Dendritic cell treated with granulocyte-macrophage colony-stimulating factor and Interleukin-4, amounts not matched to agents 40 ng/mL and 50 ng/mL, for 4 days (primary cell): ENCODE measurements around the gene SCFD1.
"Not testable (repeated sequence)": the region's sequence is repeated elsewhere in the genome, so short reads cannot be mapped to it uniquely, and the experiment has no call there.

Source experiments
- H3K27ac Mint-ChIP-seq: one replicate; pipeline ENCODE4 v1.8.0; 2022; ENCODE audit warnings: mild to moderate bottlenecking, mixed read lengths
- H3K27me3 Mint-ChIP-seq: one replicate; pipeline ENCODE4 v1.8.0; 2022; ENCODE audit warnings: mild to moderate bottlenecking, mixed read lengths
- H3K36me3 Mint-ChIP-seq: one replicate; pipeline ENCODE4 v1.8.0; 2022; ENCODE audit warnings: low read depth, mixed read lengths
- H3K4me1 Mint-ChIP-seq: one replicate; pipeline ENCODE4 v1.8.0; 2022; ENCODE audit warnings: low read depth, mixed read lengths
- H3K4me3 Mint-ChIP-seq: one replicate; pipeline ENCODE4 v1.8.0; 2022; ENCODE audit warnings: mild to moderate bottlenecking, moderate library complexity, mixed read lengths
- H3K9me3 Mint-ChIP-seq: one replicate; pipeline ENCODE4 v1.8.0; 2022; ENCODE audit warnings: mixed read lengths
- intact Hi-C: fragments of 100-400 bp; cut with micrococcal nuclease; formaldehyde crosslinking; loops from one replicate; pipeline ENCODE4 v1.15.0; 2022

Gene SCFD1

GRCh38 chr14:30621940-30622830 is at the start of gene SCFD1:
Gene SCFD1, plus strand, starts transcription at chr14:30622319. Its CDS starts 20 bp downstream, at chr14:30622339.
- H3K27ac Mint-ChIP-seq: peak within 1 kb of the TSS; percentile 94
- H3K36me3 Mint-ChIP-seq: peaks cover 26% of the 10 kb centered on the region
- H3K4me3 Mint-ChIP-seq: peak within 1 kb of the TSS; percentile 93
- H3K9me3 Mint-ChIP-seq: no peaks in the 10 kb centered on the region
- H3K27me3 Mint-ChIP-seq: no peaks in the 10 kb centered on the region
- H3K4me1 Mint-ChIP-seq: peaks cover 13% of the 10 kb centered on the region
- intact Hi-C loops: loop anchor here (1.0 kb wide), 1 partner anchor 63 kb away; the partner anchor contains the start of gene G2E3

- H3K27me3 Mint-ChIP-seq: no peaks in the 10 kb centered on the region
- no peak overlapping the region for H3K27ac Mint-ChIP-seq
- no peak overlapping the region for H3K4me3 Mint-ChIP-seq
- peaks cover 69% of the 10 kb centered on the region for H3K4me1 Mint-ChIP-seq
- no peaks in the 10 kb centered on the region for H3K36me3 Mint-ChIP-seq
- intact Hi-C loops: no loop called here
- H3K9me3 Mint-ChIP-seq: no peaks in the 10 kb centered on the region
Observed at GRCh38 chr14:30572771-30573170, 49.3 kb upstream of the SCFD1 start.

- no peaks in the 10 kb centered on the region for H3K27me3 Mint-ChIP-seq
- no peak overlapping the region for H3K27ac Mint-ChIP-seq
- no peaks in the 10 kb centered on the region for H3K36me3 Mint-ChIP-seq
- H3K4me1 Mint-ChIP-seq: peaks cover 65% of the 10 kb centered on the region
- H3K9me3 Mint-ChIP-seq: no peaks in the 10 kb centered on the region
- intact Hi-C loops: no loop called here
- H3K4me3 Mint-ChIP-seq: no peak overlapping the region
Observed at GRCh38 chr14:30573226-30573814, 48.8 kb upstream of the SCFD1 start.

- H3K36me3 Mint-ChIP-seq: no peaks in the 10 kb centered on the region
- no peak overlapping the region for H3K4me3 Mint-ChIP-seq
- H3K9me3 Mint-ChIP-seq: no peaks in the 10 kb centered on the region
- no peak overlapping the region for H3K27ac Mint-ChIP-seq
- peaks cover 61% of the 10 kb centered on the region for H3K4me1 Mint-ChIP-seq
- intact Hi-C loops: no loop called here
- H3K27me3 Mint-ChIP-seq: no peaks in the 10 kb centered on the region
Observed at GRCh38 chr14:30573966-30574365, 48.2 kb upstream of the SCFD1 start.

- peaks cover 53% of the 10 kb centered on the region for H3K4me1 Mint-ChIP-seq
- H3K4me3 Mint-ChIP-seq: not testable (repeated sequence)
Observed at GRCh38 chr14:30574777-30575176, 47.3 kb upstream of the SCFD1 start.

GRCh38 chr14:30576333-30576732 is 45.8 kb upstream of the SCFD1 start:
- peaks cover 41% of the 10 kb centered on the region for H3K4me1 Mint-ChIP-seq
- not testable (repeated sequence) for H3K36me3 Mint-ChIP-seq, H3K9me3 Mint-ChIP-seq

More at GRCh38 chr14:30574777-30575176, 47.3 kb upstream of the SCFD1 start:
- H3K36me3 Mint-ChIP-seq, H3K27ac Mint-ChIP-seq, H3K27me3 Mint-ChIP-seq, H3K9me3 Mint-ChIP-seq, intact Hi-C loops: not testable (repeated sequence)

GRCh38 chr14:30580616-30581282 is 41.4 kb upstream of the SCFD1 start:
- Mint-ChIP-seq H3K36me3 (peaks cover 32% of the 10 kb centered on the region), H3K9me3 (no peaks in the 10 kb centered on the region), H3K4me1 (peaks cover 14% of the 10 kb centered on the region), H3K27me3 (no peaks in the 10 kb centered on the region), H3K27ac (no peak overlapping the region), H3K4me3 (no peak overlapping the region)
- intact Hi-C loops: no loop called here

More at GRCh38 chr14:30576333-30576732, 45.8 kb upstream of the SCFD1 start:
- intact Hi-C loops, H3K4me3 Mint-ChIP-seq, H3K27me3 Mint-ChIP-seq, H3K27ac Mint-ChIP-seq: not testable (repeated sequence)

GRCh38 chr14:30581283-30581625 is 40.9 kb upstream of the SCFD1 start:
- no peak overlapping the region for H3K27ac Mint-ChIP-seq
- no peaks in the 10 kb centered on the region for H3K9me3 Mint-ChIP-seq
- H3K36me3 Mint-ChIP-seq: peaks cover 37% of the 10 kb centered on the region
- intact Hi-C loops: no loop called here
- H3K4me1 Mint-ChIP-seq: peaks cover 9% of the 10 kb centered on the region
- no peak overlapping the region for H3K4me3 Mint-ChIP-seq
- H3K27me3 Mint-ChIP-seq: no peaks in the 10 kb centered on the region

GRCh38 chr14:30582376-30582775 is 39.7 kb upstream of the SCFD1 start:
- H3K36me3 Mint-ChIP-seq: peaks cover 44% of the 10 kb centered on the region
- no peaks in the 10 kb centered on the region for H3K9me3 Mint-ChIP-seq
- intact Hi-C loops: no loop called here
- H3K4me3 Mint-ChIP-seq: no peak overlapping the region
- H3K27ac Mint-ChIP-seq: no peak overlapping the region
- peaks cover 5% of the 10 kb centered on the region for H3K4me1 Mint-ChIP-seq
- H3K27me3 Mint-ChIP-seq: no peaks in the 10 kb centered on the region

- Mint-ChIP-seq H3K36me3 (peaks cover 56% of the 10 kb centered on the region), H3K4me3 (no peak overlapping the region), H3K4me1 (no peaks in the 10 kb centered on the region), H3K9me3 (no peaks in the 10 kb centered on the region), H3K27me3 (no peaks in the 10 kb centered on the region), H3K27ac (no peak overlapping the region)
- intact Hi-C loops: no loop called here
Observed at GRCh38 chr14:30584058-30584630, 38.0 kb upstream of the SCFD1 start.

- no peaks in the 10 kb centered on the region for H3K4me1 Mint-ChIP-seq
- no peaks in the 10 kb centered on the region for H3K9me3 Mint-ChIP-seq
- H3K27me3 Mint-ChIP-seq: no peaks in the 10 kb centered on the region
- no peak overlapping the region for H3K4me3 Mint-ChIP-seq
- H3K36me3 Mint-ChIP-seq: peaks cover 66% of the 10 kb centered on the region
- intact Hi-C loops: no loop called here
- no peak overlapping the region for H3K27ac Mint-ChIP-seq
Observed at GRCh38 chr14:30585204-30585603, 36.9 kb upstream of the SCFD1 start.

- Mint-ChIP-seq H3K4me3 (no peak overlapping the region), H3K27ac (no peak overlapping the region), H3K4me1 (no peaks in the 10 kb centered on the region), H3K9me3 (no peaks in the 10 kb centered on the region), H3K36me3 (peaks cover 71% of the 10 kb centered on the region), H3K27me3 (no peaks in the 10 kb centered on the region)
- intact Hi-C loops: no loop called here
Observed at GRCh38 chr14:30587141-30587540, 35.0 kb upstream of the SCFD1 start.

- Mint-ChIP-seq H3K9me3 (no peaks in the 10 kb centered on the region), H3K4me1 (no peaks in the 10 kb centered on the region), H3K27ac (no peak overlapping the region), H3K4me3 (no peak overlapping the region), H3K36me3 (peaks cover 68% of the 10 kb centered on the region), H3K27me3 (no peaks in the 10 kb centered on the region)
- intact Hi-C loops: no loop called here
Observed at GRCh38 chr14:30588873-30589272, 33.2 kb upstream of the SCFD1 start.

GRCh38 chr14:30596935-30597334 is 25.2 kb upstream of the SCFD1 start:
- Mint-ChIP-seq H3K4me1 (peaks cover 14% of the 10 kb centered on the region), H3K9me3 (no peaks in the 10 kb centered on the region), H3K4me3 (no peak overlapping the region), H3K27me3 (no peaks in the 10 kb centered on the region), H3K36me3 (peaks cover 33% of the 10 kb centered on the region), H3K27ac (no peak overlapping the region)
- intact Hi-C loops: no loop called here
